HepG2 (cell line): ENCODE data around the gene AKAP7. TPM values are rescaled to one million over a fixed set of nuclear protein-coding genes. Genes with fewer than 3 reads are reported as not detected.

ENCODE experiments used
- ATAC-seq: fragments of 200-7000 bp; cut with Tn5 transposase; 3 replicates; pipeline ENCODE4 v1.9.1; 2020; ENCODE audit warnings: mild to moderate bottlenecking, moderate library complexity
- BruUV-seq: library from RNA; stranded (reverse); fragments of 400-500 nt; replicated peaks from 2 replicates; lab custom pipeline; 2021; lab: Mats Ljungman, UMichigan
- CTCF ChIA-PET: fragments of 300-600 bp; formaldehyde crosslinking; extraction: SDS; loops from one replicate; lab custom pipeline; 2021; ENCODE audit warnings: low total read pairs, inconsistent platforms, low intra/inter-chr PET ratio; lab: Yijun Ruan, JAX
- POLR2A ChIA-PET: fragments of 350-600 bp; sonication (Branson Sonifier 250); formaldehyde crosslinking; loops from one replicate; lab custom pipeline; 2020; ENCODE audit warnings: antibody characterized with exemption, inconsistent platforms; lab: Yijun Ruan, JAX
- DNase-seq: peaks from one replicate; pipeline ENCODE4 v3.0.0-alpha.2; 2015; ENCODE audit warnings: low spot score
- FAIRE-seq: peaks from 3 replicates; lab custom pipeline; 2011; peaks lifted over from hg19 to GRCh38; lab: Jason Lieb, UNC
- H2AFZ ChIP-seq: one replicate; pipeline ENCODE4 v1.6.1; 2011; ENCODE audit warnings: low read length, inconsistent platforms
- H3K27ac ChIP-seq: fragments of 300-600 bp; 3 replicates; pipeline ENCODE4 v1.8.0; 2011; ENCODE audit warnings: mixed run types, mild to moderate bottlenecking, mixed read lengths, low read length, inconsistent platforms; ENCODE audit not compliant: insufficient read depth; ENCODE audit errors: extremely low read length
- H3K27me3 ChIP-seq, 2 experiments: fragments of 200-600 bp in 1 of 2; 2 replicates in 1 of 2; 3 replicates in 1 of 2; pipeline versions ENCODE4 v1.6.0 to v1.8.0; 2011; ENCODE audit warnings: low read length in 2 of 2, mild to moderate bottlenecking in 2 of 2, moderate library complexity in 2 of 2, inconsistent platforms in 1 of 2; ENCODE audit not compliant: insufficient read depth in 2 of 2, control insufficient read depth in 1 of 2
- H3K36me3 ChIP-seq, 2 experiments: fragments of 200-600 bp in 1 of 2; replicated peaks in 1 of 2; 2 replicates in 1 of 2; 3 replicates in 1 of 2; pipeline versions ENCODE4 v1.5.1 to v1.8.0; 2011; ENCODE audit warnings: low read length in 2 of 2, inconsistent platforms in 1 of 2; ENCODE audit not compliant: insufficient read depth in 2 of 2, control insufficient read depth in 1 of 2
- H3K4me1 ChIP-seq: 2 replicates; pipeline ENCODE4 v1.5.1; 2012; ENCODE audit warnings: low read length, inconsistent platforms; ENCODE audit not compliant: insufficient read depth
- H3K4me2 ChIP-seq: 2 replicates; pipeline ENCODE4 v1.6.0; 2011; ENCODE audit warnings: low read depth, low read length, inconsistent platforms
- H3K4me3 ChIP-seq, 3 experiments: fragments of 200-600 bp in 1 of 3; sonication (generic), shearing (Covaris generic) in 1 of 3; replicated peaks in 1 of 3; 2 replicates each; pipeline ENCODE4 v1.5.1; 2011 to 2016; ENCODE audit warnings: low read length in 3 of 3, inconsistent platforms in 2 of 3, low read depth in 2 of 3, mild to moderate bottlenecking in 2 of 3, control low read depth in 1 of 3, mixed read lengths in 1 of 3; ENCODE audit not compliant: insufficient read depth in 1 of 3
- H3K79me2 ChIP-seq: one replicate; pipeline ENCODE4 v1.6.1; 2011; ENCODE audit warnings: low read length, inconsistent platforms; ENCODE audit not compliant: insufficient read depth
- H3K9ac ChIP-seq: 2 replicates; pipeline ENCODE4 v1.6.0; 2011; ENCODE audit warnings: mild to moderate bottlenecking, low read depth, low read length, inconsistent platforms; ENCODE audit not compliant: insufficient read depth
- H3K9me3 ChIP-seq: 2 replicates; pipeline ENCODE4 v1.5.1; 2012; ENCODE audit warnings: mild to moderate bottlenecking, low read length
- H4K20me1 ChIP-seq: 2 replicates; pipeline ENCODE4 v1.6.0; 2011; ENCODE audit warnings: inconsistent platforms, mild to moderate bottlenecking, low read length, moderate library complexity; ENCODE audit not compliant: insufficient read depth
- BORCS8-MEF2B ChIP-seq: sonication (generic); formaldehyde crosslinking; IDR thresholded peaks from 2 replicates; pipeline ENCODE4 v1.8.0; 2022; ENCODE audit warnings: mild to moderate bottlenecking, missing genetic modification reagents
- ETV5 ChIP-seq: IDR thresholded peaks from 2 replicates; pipeline ENCODE4 v1.6.1; 2018; ENCODE audit warnings: missing biosample characterization, missing genetic modification reagents, inconsistent platforms, borderline replicate concordance
- GATA4 ChIP-seq: sonication (generic); IDR thresholded peaks from 2 replicates; pipeline ENCODE4 v1.6.1; 2016; ENCODE audit warnings: antibody characterized with exemption, low read depth, borderline replicate concordance
- KLF6 ChIP-seq: IDR thresholded peaks from 2 replicates; pipeline ENCODE4 v1.8.0; 2016; ENCODE audit warnings: missing biosample characterization, missing genetic modification reagents
- MEF2D ChIP-seq: sonication (generic); formaldehyde crosslinking; IDR thresholded peaks from 2 replicates; pipeline ENCODE4 v1.5.1; 2020; ENCODE audit warnings: mild to moderate bottlenecking, missing genetic modification reagents
- SATB2 ChIP-seq: sonication (generic); formaldehyde crosslinking; IDR thresholded peaks from 2 replicates; pipeline ENCODE4 v1.5.0; 2020; ENCODE audit warnings: missing genetic modification reagents
- SIN3B ChIP-seq: fragments of 150-350 bp; IDR thresholded peaks from 2 replicates; pipeline ENCODE4 v1.6.1; 2014; ENCODE audit warnings: low read length
- ZNF224 ChIP-seq: sonication (generic); formaldehyde crosslinking; IDR thresholded peaks from 2 replicates; pipeline ENCODE4 v1.5.0; 2020; ENCODE audit warnings: mild to moderate bottlenecking, missing genetic modification reagents
- ZNF235 ChIP-seq: sonication (generic); formaldehyde crosslinking; IDR thresholded peaks from 2 replicates; pipeline ENCODE4 v1.8.1; 2023; ENCODE audit warnings: mild to moderate bottlenecking, missing genetic modification reagents, borderline replicate concordance
- ZNF280D ChIP-seq: sonication (generic); formaldehyde crosslinking; IDR thresholded peaks from 2 replicates; pipeline ENCODE4 v1.5.1; 2020; ENCODE audit warnings: mild to moderate bottlenecking, missing genetic modification reagents
- ZNF430 ChIP-seq: sonication (generic); formaldehyde crosslinking; IDR thresholded peaks from 2 replicates; pipeline ENCODE4 v1.9.0; 2021; ENCODE audit warnings: mild to moderate bottlenecking, missing genetic modification reagents
- ZNF460 ChIP-seq: sonication (generic); formaldehyde crosslinking; IDR thresholded peaks from 2 replicates; pipeline ENCODE4 v1.5.1; 2020; ENCODE audit warnings: missing genetic modification reagents, mild to moderate bottlenecking, borderline replicate concordance
- ZNF589 ChIP-seq: sonication (generic); formaldehyde crosslinking; conservative IDR thresholded peaks from 2 replicates; pipeline ENCODE4 v1.8.0; 2022; ENCODE audit warnings: mild to moderate bottlenecking, moderate library complexity, missing genetic modification reagents
- ZNF788 ChIP-seq: sonication (generic); formaldehyde crosslinking; IDR thresholded peaks from 2 replicates; pipeline ENCODE4 v1.5.0; 2020; ENCODE audit warnings: mild to moderate bottlenecking, missing genetic modification reagents, borderline replicate concordance
- ZSCAN22 ChIP-seq: sonication (generic); formaldehyde crosslinking; IDR thresholded peaks from 2 replicates; pipeline ENCODE4 v1.4.0; 2020; ENCODE audit warnings: mild to moderate bottlenecking, missing genetic modification reagents
- WGBS: methylation state at CpG from one replicate; pipeline ENCODE4 v1.1.6; 2017; ENCODE audit warnings: low lambda C conversion rate; 5-methylcytosine and 5-hydroxymethylcytosine counted together
- in situ Hi-C: cut with HindIII; loops from 2 replicates; pipeline ENCODE4 v1.10.0; 2017; ENCODE audit warnings: low pct_unique_long_range_greater_than_20kb; ENCODE audit not compliant: extremely low pct_ligation_motif_present
- intact Hi-C: fragments of 100-400 bp; cut with micrococcal nuclease; formaldehyde crosslinking; loops from one replicate; pipeline ENCODE4 v1.10.0; 2022; ENCODE audit not compliant: unreplicated experiment
- polyA plus RNA-seq, 8 experiments: library from polyadenylated mRNA; depleted of rRNA in 3 of 8; stranded (reverse) in 7 of 8; unstranded in 1 of 8; fragments of >200 nt; fragmentation: Illumina TruSeq in 4 of 8; extraction: Trizol in 4 of 8; gene quantifications; 2 replicates each; pipeline versions ENCODE4 v1.2.1 to v1.2.3, GENCODE V29; 2011 to 2016; ENCODE audit warnings: low read depth in 4 of 8, missing spikeins in 1 of 8, mixed read lengths in 1 of 8; ENCODE audit not compliant: insufficient read depth in 1 of 8
- total RNA-seq, 5 experiments: library from RNA; depleted of rRNA; stranded (reverse); fragments of >200 nt; fragmentation: Illumina TruSeq; extraction: Trizol; gene quantifications; 2 replicates each; pipeline ENCODE4 v1.2.3, GENCODE V29; 2016; ENCODE audit warnings: low read depth in 1 of 5
- TF ChIP-seq, protein P1 (sequence below): conservative IDR thresholded peaks from 2 replicates; pipeline ENCODE4 v1.6.1; 2018; ENCODE audit warnings: missing genetic modification reagents
- TF ChIP-seq, protein P2 (sequence below): sonication (generic); formaldehyde crosslinking; IDR thresholded peaks from 2 replicates; pipeline ENCODE4 v1.4.0; 2020; ENCODE audit warnings: missing genetic modification reagents
- TF ChIP-seq, protein P3 (sequence below): sonication (generic); formaldehyde crosslinking; IDR thresholded peaks from 2 replicates; pipeline ENCODE4 v1.5.0; 2020; ENCODE audit warnings: mild to moderate bottlenecking, missing genetic modification reagents

AKAP7 gene
- total and polyA plus RNA-seq, 2 of the 13 experiments (the other 11 are each of a cell fraction or from before 2014, with no cell fraction given) = 3.6 to 11.7 TPM

DNA sequence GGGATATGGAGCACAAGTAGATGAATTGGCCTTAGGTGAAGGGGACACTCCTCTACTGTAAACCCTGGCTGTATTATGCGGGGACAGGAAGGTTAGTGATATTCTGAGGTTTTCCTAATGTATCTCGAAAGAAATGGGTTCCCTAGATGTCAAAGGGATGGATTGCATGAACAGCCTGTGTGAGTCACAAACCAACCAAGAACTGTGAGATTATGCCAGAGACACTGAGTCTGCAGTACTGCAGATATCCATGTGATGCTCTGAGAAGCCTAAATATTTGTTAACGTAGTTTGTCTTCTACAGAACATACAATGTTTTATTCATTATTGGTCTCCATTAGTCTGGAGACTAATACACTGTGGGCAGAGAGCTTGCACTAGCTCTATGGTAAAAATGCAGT is 182.2 kb downstream of the AKAP7 start:
- ChIA-PET CTCF (no interaction called here), POLR2A (no interaction called here)
- intact Hi-C loops (no loop called here), in situ Hi-C loops (no loop called here)
- Histone ChIP-seq H3K36me3 (no peaks in the 10 kb centered on the region), H2AFZ (no peak overlapping the region), H3K4me1 (no peaks in the 10 kb centered on the region), H3K9ac (no peak overlapping the region), H3K27ac (no peak overlapping the region), H4K20me1 (no peaks in the 10 kb centered on the region), H3K9me3 (no peaks in the 10 kb centered on the region), H3K4me2 (no peak overlapping the region), H3K4me3 (no peak overlapping the region), H3K79me2 (no peaks in the 10 kb centered on the region), H3K27me3 (no peaks in the 10 kb centered on the region)
- no TSS peak for BruUV-seq
- FAIRE-seq (no peak), ATAC-seq (no peak), DNase-seq (no peak)
- WGBS = 3% methylated on average over 3 of the region's 3 CpGs
- TF ChIP-seq KLF6 (CRISPR knock-in tag) (no peak), SATB2 (no peak), SIN3B (no peak), BORCS8-MEF2B (CRISPR knock-in tag) (no peak), ZNF589 (CRISPR knock-in tag) (no peak), ZSCAN22 (CRISPR knock-in tag) (no peak), ZNF235 (CRISPR knock-in tag) (no peak), GATA4 (no peak), MEF2D (CRISPR knock-in tag) (no peak), ZNF280D (CRISPR knock-in tag) (no peak), ZNF430 (CRISPR knock-in tag) (no peak), ZNF224 (CRISPR knock-in tag) (no peak), ETV5 (CRISPR knock-in tag) (no peak), ZNF788 (no peak), ZNF460 (CRISPR knock-in tag) (no peak)
- TF ChIP-seq, protein P1, sequence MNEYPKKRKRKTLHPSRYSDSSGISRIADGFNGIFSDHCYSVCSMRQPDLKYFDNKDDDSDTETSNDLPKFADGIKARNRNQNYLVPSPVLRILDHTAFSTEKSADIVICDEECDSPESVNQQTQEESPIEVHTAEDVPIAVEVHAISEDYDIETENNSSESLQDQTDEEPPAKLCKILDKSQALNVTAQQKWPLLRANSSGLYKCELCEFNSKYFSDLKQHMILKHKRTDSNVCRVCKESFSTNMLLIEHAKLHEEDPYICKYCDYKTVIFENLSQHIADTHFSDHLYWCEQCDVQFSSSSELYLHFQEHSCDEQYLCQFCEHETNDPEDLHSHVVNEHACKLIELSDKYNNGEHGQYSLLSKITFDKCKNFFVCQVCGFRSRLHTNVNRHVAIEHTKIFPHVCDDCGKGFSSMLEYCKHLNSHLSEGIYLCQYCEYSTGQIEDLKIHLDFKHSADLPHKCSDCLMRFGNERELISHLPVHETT (CRISPR knock-in tag) = no peak
- TF ChIP-seq, protein P2, sequence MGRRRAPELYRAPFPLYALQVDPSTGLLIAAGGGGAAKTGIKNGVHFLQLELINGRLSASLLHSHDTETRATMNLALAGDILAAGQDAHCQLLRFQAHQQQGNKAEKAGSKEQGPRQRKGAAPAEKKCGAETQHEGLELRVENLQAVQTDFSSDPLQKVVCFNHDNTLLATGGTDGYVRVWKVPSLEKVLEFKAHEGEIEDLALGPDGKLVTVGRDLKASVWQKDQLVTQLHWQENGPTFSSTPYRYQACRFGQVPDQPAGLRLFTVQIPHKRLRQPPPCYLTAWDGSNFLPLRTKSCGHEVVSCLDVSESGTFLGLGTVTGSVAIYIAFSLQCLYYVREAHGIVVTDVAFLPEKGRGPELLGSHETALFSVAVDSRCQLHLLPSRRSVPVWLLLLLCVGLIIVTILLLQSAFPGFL (CRISPR knock-in tag) = no peak
- TF ChIP-seq, protein P3, sequence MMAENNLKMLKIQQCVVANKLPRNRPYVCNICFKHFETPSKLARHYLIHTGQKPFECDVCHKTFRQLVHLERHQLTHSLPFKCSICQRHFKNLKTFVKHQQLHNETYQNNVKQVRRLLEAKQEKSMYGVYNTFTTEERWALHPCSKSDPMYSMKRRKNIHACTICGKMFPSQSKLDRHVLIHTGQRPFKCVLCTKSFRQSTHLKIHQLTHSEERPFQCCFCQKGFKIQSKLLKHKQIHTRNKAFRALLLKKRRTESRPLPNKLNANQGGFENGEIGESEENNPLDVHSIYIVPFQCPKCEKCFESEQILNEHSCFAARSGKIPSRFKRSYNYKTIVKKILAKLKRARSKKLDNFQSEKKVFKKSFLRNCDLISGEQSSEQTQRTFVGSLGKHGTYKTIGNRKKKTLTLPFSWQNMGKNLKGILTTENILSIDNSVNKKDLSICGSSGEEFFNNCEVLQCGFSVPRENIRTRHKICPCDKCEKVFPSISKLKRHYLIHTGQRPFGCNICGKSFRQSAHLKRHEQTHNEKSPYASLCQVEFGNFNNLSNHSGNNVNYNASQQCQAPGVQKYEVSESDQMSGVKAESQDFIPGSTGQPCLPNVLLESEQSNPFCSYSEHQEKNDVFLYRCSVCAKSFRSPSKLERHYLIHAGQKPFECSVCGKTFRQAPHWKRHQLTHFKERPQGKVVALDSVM (CRISPR knock-in tag) = no peak
